GM10248 (cell line): Measurements from ENCODE around the gene IQSEC1.
A peak's percentile ranks its signal among the peaks of the same experiment; 100 is the strongest.

Source experiments
- CTCF ChIA-PET: fragments of 300-600 bp; sonication (Branson Sonifier 250); formaldehyde crosslinking; extraction: SDS; loops from one replicate; lab custom pipeline; 2021; ENCODE audit warnings: antibody characterized with exemption; lab: Yijun Ruan, JAX
- POLR2A ChIA-PET: fragments of 350-650 bp; sonication (Branson Sonifier 250); formaldehyde crosslinking; extraction: SDS; loops from one replicate; lab custom pipeline; 2020; ENCODE audit warnings: antibody characterized with exemption; lab: Yijun Ruan, JAX
- DNase-seq: peaks from one replicate; pipeline ENCODE4 v3.0.0; 2012; ENCODE audit errors: extremely low spot score
- TF ChIP-seq, protein P1 (sequence below): IDR thresholded peaks from 2 replicates; pipeline ENCODE4 v1.5.1; 2012; ENCODE audit warnings: mild to moderate bottlenecking, low read depth; ENCODE audit errors: extremely low read depth, missing control alignments, control extremely low read depth

Gene IQSEC1

DNA sequence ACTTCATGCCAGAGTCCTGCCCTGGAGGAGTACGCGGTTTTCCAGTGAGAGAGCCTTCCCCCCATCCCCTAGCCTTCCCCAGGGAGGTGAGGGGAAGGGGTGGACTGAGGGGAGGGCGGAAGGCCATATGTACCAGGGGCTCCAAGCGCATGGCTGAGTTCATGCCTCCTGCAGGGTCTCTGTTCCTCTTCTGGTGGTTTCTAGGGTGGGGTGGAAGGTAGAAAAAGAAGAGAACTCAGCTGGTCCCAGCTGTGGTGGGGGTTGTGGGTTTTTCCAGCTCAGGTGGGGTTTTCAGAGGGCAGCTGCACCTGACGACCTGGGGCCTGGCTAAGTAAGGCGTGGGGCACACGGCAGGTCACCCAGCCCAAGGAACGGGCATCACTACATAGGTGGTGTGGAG lies 10.7 kb upstream of the IQSEC1 start:
- ChIA-PET CTCF (interaction anchor here (1.2 to 4.9 kb wide), 5 partner anchors 8 to 368 kb away, joined by 3 to 49 read pairs (median 3); no protein-coding TSS in a partner anchor), POLR2A (no interaction called here)
- TF ChIP-seq, protein P1, sequence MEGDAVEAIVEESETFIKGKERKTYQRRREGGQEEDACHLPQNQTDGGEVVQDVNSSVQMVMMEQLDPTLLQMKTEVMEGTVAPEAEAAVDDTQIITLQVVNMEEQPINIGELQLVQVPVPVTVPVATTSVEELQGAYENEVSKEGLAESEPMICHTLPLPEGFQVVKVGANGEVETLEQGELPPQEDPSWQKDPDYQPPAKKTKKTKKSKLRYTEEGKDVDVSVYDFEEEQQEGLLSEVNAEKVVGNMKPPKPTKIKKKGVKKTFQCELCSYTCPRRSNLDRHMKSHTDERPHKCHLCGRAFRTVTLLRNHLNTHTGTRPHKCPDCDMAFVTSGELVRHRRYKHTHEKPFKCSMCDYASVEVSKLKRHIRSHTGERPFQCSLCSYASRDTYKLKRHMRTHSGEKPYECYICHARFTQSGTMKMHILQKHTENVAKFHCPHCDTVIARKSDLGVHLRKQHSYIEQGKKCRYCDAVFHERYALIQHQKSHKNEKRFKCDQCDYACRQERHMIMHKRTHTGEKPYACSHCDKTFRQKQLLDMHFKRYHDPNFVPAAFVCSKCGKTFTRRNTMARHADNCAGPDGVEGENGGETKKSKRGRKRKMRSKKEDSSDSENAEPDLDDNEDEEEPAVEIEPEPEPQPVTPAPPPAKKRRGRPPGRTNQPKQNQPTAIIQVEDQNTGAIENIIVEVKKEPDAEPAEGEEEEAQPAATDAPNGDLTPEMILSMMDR, result no peak
- peak; percentile 60 for DNase-seq

DNA sequence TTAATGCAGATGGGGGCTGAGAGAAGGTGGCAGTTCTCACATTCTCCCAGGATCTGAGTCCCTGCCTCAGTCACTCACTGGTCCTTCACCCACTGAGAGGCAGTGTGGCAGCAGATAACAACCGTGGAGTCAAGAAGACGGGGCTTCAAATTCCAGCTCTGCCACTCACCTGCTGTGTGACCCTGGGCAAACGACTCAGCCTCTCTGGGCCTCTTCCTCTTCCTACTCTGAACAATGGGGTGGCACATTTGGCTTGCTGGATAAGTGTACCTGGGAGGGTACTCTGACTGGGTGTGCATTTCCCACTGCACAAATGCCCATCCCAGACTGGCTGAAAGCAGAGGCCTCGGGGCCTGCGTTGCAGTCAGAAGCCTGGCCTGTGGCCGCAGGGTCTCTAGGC lies 10.0 kb upstream of the IQSEC1 start:
- DNase-seq, result no peak
- TF ChIP-seq, protein P1, result no peak
- ChIA-PET POLR2A (no interaction called here), CTCF (interaction anchor here (1.2 to 4.9 kb wide), 4 partner anchors 8 to 369 kb away, joined by 3 to 49 read pairs (median 9); no protein-coding TSS in a partner anchor)

DNA sequence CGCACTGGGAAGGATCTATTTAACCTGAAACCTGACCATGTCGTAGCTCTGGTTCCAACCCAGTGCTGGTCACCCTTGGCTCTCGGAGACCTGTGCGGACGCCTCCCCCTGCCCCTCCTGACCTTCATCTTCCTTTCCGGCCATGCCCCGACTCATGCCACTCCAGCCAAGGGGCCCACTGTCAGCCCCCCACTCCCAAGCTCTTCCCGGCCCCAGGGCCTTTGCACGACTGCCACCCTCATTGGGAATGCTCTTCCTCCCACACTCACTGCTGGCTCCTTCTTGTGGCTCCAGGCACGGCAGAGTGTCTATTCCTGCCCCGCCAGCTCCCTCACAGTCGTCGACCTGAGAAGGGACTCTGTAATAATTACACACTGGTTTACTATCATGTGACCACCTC lies 9.4 kb upstream of the IQSEC1 start:
- no peak for DNase-seq
- TF ChIP-seq, protein P1, result no peak
- POLR2A ChIA-PET, result no interaction called here
- CTCF ChIA-PET, result interaction anchor here (1.4 to 4.9 kb wide), 3 partner anchors 9 to 569 kb away, joined by 3 to 49 read pairs (median 4); no protein-coding TSS in a partner anchor

DNA sequence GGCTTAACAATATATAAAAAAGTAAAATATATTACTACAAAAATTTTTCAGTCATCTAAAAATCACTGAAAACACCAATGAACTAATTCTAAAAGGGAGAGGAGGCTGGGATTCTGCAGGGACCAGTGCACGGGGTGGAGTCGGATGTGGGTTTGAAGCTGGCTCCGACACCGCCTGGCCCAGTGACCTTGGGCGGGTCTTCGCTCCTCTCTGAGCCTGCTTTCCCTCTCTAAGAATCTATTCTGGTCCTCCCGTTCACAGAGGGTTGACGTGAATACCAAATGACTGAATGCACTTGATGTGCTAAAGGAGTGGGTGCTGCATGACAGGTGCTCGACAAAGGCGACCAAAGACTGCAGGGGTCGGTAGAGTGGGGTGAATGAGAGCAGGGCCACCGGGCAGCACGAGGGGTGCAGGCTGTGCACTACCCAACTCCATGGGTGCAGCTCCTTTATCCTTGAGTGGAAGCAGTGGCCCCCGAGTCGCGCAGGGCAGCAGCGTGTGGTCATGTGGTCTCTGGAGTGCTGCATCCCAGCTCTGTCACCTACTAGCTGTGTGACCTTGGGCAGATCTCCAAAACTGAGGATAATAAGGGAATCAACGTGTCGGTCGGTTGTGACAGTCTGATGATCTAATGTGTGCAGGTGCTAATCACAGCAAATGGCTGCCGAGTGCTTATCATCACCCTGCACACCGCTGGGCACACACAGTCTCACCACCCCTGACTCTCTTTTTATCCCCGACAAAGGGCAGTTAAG lies 8.6 kb upstream of the IQSEC1 start:
- TF ChIP-seq, protein P1, result no peak
- no peak for DNase-seq
- ChIA-PET POLR2A (no interaction called here), CTCF (interaction anchor here (0.8 to 4.9 kb wide), 6 partner anchors 10 to 570 kb away, joined by 3 to 49 read pairs (median 4); no protein-coding TSS in a partner anchor)

DNA sequence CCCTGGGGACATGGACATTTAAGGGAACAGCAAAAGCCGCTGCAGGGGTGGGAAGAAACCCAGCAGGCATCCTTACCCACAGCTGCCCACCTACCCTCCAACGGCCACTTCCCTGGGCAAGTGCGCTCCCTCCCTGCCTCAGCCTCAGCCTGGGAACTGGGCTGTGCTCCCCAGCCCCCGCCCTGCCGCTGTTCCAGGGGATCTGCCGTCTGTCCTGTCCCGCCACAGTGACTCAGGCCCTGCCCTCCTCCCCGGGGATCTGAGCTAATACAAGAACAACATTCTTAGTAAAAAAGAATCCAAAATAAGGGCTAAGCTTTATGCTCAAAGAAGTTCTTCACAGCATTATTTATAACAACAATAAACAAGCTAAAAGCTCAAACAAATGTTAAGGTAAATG lies 7.4 kb upstream of the IQSEC1 start:
- DNase-seq, result no peak
- TF ChIP-seq, protein P1, result no peak
- POLR2A ChIA-PET, result no interaction called here
- CTCF ChIA-PET, result interaction anchor here (0.7 to 4.9 kb wide), 5 partner anchors 10 to 372 kb away, joined by 3 to 49 read pairs (median 4); no protein-coding TSS in a partner anchor

DNA sequence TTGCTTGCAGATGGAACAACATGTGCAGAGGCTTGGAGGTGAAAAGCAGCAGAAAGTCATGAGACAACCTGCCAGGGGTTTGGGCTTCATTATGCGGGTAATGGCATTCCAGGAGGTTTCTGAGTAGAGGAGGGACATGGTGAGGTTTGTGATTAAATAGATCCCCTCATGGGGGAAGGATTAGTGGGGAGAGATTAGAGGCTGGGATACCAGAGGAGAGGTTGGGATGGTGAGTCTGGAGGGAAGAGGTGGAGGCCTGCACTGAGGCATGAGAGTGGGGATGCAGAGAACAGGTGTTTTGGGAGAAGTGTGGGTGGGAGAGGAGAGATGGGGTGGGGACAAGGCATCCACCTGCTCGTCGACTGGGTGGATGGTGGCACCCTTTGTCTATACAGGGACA lies 6.8 kb upstream of the IQSEC1 start:
- no peak for DNase-seq
- TF ChIP-seq, protein P1, result no peak
- ChIA-PET POLR2A (no interaction called here), CTCF (interaction anchor here (4.9 kb wide), 1 partner anchor 12 kb away, joined by 49 read pairs; no protein-coding TSS in a partner anchor)
